NB4 (cell line): ENCODE measurements around the gene HSD3B7.

Experiments
- MYC ChIP-seq: IDR thresholded peaks from 2 replicates; pipeline ENCODE4 v1.6.1; 2011; ENCODE audit warnings: low read depth, low read length
- POLR2A ChIP-seq: IDR thresholded peaks from 2 replicates; pipeline ENCODE4 v1.6.1; 2011; ENCODE audit warnings: mild to moderate bottlenecking; ENCODE audit not compliant: insufficient read length; ENCODE audit errors: extremely low read depth
- TF ChIP-seq, protein P1 (sequence below): IDR thresholded peaks from one replicate; pipeline ENCODE4 v1.5.1; 2012; ENCODE audit warnings: low read depth, low read length
- TF ChIP-seq, protein P2 (sequence below): IDR thresholded peaks from 2 replicates; pipeline ENCODE4 v1.6.1; 2011; ENCODE audit warnings: low read depth, low read length

DNA sequence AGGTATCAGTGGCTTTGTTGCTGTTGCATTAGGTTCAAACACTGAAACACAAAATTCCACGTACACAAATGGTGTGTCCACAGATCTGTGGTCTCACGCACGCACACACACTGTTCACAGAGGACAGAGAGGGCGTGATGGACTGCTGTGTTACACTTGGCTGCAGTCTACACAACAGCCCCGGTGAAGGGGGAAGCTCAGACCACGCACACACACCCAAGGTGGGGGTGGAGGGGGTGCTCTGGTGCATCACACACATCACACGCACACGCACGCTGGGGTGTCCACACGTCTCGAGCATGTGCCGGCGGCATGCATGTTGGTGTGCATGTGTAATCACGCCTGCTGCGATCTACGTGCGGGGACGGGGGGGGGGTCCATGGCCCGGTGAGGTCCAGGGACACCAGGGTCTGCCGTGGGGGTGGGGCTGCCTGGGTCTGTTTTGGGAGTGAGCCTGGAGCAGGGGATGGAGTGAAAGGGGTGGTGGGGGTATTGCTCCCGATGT lies 7.3 kb downstream of the HSD3B7 start:
- TF ChIP-seq, protein P1, sequence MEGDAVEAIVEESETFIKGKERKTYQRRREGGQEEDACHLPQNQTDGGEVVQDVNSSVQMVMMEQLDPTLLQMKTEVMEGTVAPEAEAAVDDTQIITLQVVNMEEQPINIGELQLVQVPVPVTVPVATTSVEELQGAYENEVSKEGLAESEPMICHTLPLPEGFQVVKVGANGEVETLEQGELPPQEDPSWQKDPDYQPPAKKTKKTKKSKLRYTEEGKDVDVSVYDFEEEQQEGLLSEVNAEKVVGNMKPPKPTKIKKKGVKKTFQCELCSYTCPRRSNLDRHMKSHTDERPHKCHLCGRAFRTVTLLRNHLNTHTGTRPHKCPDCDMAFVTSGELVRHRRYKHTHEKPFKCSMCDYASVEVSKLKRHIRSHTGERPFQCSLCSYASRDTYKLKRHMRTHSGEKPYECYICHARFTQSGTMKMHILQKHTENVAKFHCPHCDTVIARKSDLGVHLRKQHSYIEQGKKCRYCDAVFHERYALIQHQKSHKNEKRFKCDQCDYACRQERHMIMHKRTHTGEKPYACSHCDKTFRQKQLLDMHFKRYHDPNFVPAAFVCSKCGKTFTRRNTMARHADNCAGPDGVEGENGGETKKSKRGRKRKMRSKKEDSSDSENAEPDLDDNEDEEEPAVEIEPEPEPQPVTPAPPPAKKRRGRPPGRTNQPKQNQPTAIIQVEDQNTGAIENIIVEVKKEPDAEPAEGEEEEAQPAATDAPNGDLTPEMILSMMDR, result no peak
- TF ChIP-seq POLR2A, result no peak
- TF ChIP-seq, protein P2, sequence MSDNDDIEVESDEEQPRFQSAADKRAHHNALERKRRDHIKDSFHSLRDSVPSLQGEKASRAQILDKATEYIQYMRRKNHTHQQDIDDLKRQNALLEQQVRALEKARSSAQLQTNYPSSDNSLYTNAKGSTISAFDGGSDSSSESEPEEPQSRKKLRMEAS, result no peak
- TF ChIP-seq MYC, result no peak
